GM18909 (cell line): ENCODE data around the gene P2RX7.
"Not testable (repeated sequence)": the region's sequence is repeated elsewhere in the genome, so short reads cannot be mapped to it uniquely, and the experiment has no call there.

Source experiments
- ATAC-seq: cut with Tn5 transposase; IDR thresholded peaks from one replicate; pipeline ENCODE4 v1.9.1; 2021; ENCODE audit warnings: mild to moderate bottlenecking; ENCODE audit not compliant: unreplicated experiment, poor library complexity

P2RX7 gene

GRCh38 chr12:121223292-121224285, 90.9 kb downstream of the P2RX7 start:
- no peak for ATAC-seq

DNA sequence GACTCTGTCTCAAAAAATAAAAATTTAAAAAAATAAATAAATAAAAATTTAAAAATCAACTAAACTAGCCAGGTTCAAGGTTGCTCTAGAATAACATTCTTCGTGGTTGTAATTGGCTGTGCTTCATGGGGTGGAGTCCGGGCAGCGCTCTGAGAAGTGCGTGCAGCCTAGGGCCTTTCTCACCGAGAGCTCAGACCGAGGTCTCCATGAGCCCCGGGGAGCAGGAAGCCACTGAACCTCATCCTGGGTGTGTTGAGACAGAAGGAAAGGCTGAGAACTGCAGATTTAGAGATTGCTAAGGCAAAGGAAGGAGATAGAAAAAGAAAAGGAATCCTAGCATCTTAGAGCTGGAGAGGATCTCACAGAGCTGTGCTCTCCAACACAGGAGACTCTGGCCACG, 91.9 kb downstream of the P2RX7 start:
- ATAC-seq: no peak

DNA sequence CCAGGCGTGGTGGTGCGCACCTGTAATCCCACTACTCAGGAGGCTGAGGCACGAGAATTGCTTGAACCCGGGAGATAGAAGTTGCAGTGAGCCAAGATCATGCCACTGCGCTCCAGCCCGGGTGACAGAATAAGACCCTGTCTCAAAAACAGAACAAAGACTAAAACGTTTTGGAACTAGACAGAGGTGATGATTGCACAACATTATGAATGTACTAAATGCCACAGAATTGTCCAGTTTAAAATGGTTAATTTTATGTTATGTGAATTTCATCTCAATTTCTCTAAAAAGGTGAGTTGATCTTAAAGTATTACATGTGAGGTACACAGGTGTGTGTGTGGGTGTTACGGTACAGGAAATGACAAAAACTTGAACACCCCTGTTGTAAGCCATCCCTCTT, 93.7 kb downstream of the P2RX7 start:
- ATAC-seq: no peak

DNA sequence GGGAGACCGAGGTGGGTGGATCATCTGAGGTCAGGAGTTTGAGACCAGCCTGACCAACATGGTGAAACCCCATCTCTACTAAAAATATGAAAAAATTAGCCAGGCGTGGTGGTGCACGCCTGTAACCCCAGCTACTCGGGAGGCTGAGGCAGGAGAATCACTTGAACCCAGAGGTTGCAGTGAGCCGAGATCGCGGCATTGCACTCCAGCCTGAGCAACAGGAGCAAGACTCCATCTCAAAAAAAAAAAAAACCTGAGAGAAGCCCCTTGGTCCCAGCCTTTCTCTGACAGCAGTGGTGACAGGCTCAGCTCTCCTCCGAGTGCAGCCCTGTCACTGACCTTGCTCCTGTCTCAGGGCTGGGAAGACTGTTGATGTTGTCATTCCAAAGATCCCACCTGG, 94.2 kb downstream of the P2RX7 start:
- not testable (repeated sequence) for ATAC-seq

DNA sequence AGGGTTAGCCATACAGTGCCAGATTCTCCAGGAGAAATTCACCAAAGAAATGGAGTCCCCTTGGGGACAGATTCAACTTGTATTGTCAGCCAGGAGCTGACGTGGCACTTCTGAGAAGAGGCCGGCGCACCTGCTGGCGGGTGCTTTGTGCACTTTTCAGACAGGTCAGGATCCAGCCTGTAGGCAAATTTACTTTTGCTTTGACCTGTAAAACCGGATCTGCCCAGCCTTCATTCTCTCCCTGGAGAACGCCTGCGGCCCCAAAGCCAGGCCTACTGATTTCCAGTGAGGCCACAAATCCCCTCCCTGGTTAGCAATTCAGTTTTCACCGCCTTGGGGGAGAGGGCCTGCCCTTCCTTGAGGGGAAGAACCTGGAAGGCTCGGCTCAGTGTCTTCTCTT, 94.6 kb downstream of the P2RX7 start:
- ATAC-seq: no peak

DNA sequence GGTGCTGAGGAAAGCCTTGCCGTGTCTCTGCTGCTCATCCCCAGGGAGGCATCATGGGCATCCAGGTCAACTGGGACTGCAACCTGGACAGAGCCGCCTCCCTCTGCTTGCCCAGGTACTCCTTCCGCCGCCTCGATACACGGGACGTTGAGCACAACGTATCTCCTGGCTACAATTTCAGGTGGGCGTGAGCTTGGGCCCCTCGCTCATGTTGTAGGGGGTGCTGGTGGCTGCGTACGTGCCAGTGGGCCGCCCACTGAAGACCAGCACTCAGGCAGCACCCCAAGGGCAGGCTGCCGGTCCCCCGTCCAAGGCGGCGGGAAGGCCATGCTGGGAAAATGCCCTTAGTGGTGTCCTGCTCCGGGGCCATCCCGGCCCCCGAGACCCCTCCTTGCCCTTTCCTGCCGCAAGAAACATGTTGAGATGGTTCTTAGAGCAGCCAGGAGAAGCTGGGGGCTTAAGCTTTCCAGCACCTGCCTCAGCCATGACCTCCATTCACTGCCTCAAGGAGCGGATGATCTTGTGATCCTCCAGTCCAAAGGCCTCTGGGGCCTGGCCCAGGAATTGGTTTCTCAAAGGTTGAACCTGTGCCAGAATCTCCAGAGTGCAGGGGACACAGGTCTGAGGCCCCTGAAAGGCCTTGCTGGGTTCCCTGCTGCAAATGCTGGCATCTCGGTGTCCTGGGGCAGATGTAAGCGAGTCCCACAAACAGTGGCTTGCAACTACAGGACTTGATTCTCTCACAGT, 96.4 kb downstream of the P2RX7 start:
- ATAC-seq: no peak

- not testable (repeated sequence) for ATAC-seq
Measured at GRCh38 chr12:121229826-121230537, 97.3 kb downstream of the P2RX7 start.

- no peak for ATAC-seq
Measured at GRCh38 chr12:121230538-121230907, 97.8 kb downstream of the P2RX7 start.

DNA sequence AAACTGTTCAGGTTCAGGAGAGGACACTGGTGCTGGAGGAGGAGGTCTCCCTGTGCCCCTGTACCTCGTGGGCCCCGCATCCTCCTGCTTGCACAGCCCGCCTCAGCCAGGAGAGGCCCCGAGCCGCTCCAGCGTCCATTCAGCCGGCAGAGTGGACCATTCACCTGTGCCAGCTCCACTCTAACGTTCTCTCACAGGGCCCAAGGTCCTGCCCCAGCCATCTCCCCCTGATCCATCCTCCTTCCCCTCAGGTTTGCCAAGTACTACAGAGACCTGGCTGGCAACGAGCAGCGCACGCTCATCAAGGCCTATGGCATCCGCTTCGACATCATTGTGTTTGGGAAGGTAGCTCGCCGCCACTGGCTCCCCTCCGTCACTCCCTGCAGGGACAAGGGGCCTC, 99.5 kb downstream of the P2RX7 start:
- ATAC-seq: no peak

- ATAC-seq: no peak
Measured at GRCh38 chr12:121232977-121233627, 100.4 kb downstream of the P2RX7 start.

DNA sequence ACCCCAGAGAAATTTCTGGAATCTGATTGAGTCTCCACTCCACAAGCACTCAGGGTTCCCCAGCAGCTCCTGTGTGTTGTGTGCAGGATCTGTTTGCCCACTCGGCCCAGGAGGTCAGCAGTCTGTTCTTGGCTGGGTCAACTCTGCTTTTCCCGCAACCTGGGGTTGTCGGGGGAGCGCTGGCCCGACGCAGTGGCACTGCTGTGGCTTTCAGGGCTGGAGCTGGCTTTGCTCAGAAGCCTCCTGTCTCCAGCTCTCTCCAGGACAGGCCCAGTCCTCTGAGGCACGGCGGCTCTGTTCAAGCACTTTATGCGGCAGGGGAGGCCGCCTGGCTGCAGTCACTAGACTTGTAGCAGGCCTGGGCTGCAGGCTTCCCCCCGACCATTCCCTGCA, 100.9 kb downstream of the P2RX7 start:
- no peak for ATAC-seq

DNA sequence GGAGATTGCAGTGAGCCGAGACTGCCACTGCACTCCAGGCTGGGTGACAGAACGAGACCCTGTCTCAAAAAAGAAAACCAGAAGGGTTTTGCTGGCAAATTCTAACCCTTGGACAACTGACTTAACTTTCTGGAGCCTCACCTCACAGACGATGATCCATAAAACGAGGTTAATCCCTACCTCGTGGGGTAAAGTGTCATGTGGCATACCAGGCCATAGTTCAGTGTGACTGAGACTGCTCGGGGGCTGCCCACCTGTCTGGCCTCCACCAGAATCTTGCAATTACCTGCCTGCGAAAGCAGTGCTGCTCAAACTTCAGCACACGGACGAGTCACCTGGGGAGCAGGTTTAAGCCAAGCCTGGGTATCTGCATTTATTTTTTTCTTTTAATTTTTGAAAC, 104.1 kb downstream of the P2RX7 start:
- ATAC-seq: no peak

GRCh38 chr12:121237415-121237814, 104.7 kb downstream of the P2RX7 start:
- no peak for ATAC-seq
